Heart left ventricle (tissue), 16 donors: ENCODE measurements around the gene UBE2F. TPM values are rescaled to one million over a fixed set of nuclear protein-coding genes. Genes with fewer than 3 reads are reported as not detected.
"Not testable (repeated sequence)": the region's sequence is repeated elsewhere in the genome, so short reads cannot be mapped to it uniquely, and the experiment has no call there.

Experiments used
- ATAC-seq, 4 donors: fragments of 200-7000 bp; cut with Tn5 transposase; one replicate each; pipeline ENCODE4 v1.9.1; 2020 to 2022; ENCODE audit warnings: moderate library complexity in 4 of 4, mild to moderate bottlenecking in 3 of 4, moderate number of reproducible peaks in 1 of 4
- DNase-seq, 5 donors: peaks; one replicate each; pipeline ENCODE4 v3.0.0-alpha.2; 2020
- H3K27ac ChIP-seq, 12 donors: fragments of 200-600 bp; sonication (generic) in 4 of 12; one replicate each; pipeline versions ENCODE4 v1.5.0 to v1.8.0; 2016 to 2022; ENCODE audit warnings: mild to moderate bottlenecking in 2 of 12
- H3K27me3 ChIP-seq, 9 donors: fragments of 200-600 bp; sonication (generic) in 2 of 9; one replicate each; pipeline versions ENCODE4 v1.5.1 to v1.8.0; 2016 to 2022; ENCODE audit warnings: mild to moderate bottlenecking in 3 of 9
- H3K36me3 ChIP-seq, 9 donors: fragments of 200-600 bp; sonication (generic) in 2 of 9; one replicate each; pipeline versions ENCODE4 v1.5.0 to v1.8.0; 2018 to 2022; ENCODE audit warnings: mild to moderate bottlenecking in 2 of 9
- H3K4me1 ChIP-seq, 12 donors: fragments of 200-600 bp; sonication (generic) in 4 of 12; one replicate each; pipeline versions ENCODE4 v1.5.0 to v1.8.0; 2016 to 2022; ENCODE audit warnings: mild to moderate bottlenecking in 3 of 12
- H3K4me3 ChIP-seq, 12 donors: fragments of 200-600 bp; sonication (generic) in 4 of 12; one replicate each; pipeline versions ENCODE4 v1.5.0 to v1.8.0; 2017 to 2022; ENCODE audit warnings: mild to moderate bottlenecking in 9 of 12, moderate library complexity in 4 of 12
- H3K9me3 ChIP-seq, 12 donors: fragments of 200-600 bp; sonication (generic) in 4 of 12; one replicate each; pipeline versions ENCODE4 v1.5.0 to v1.8.0; 2016 to 2022; ENCODE audit warnings: mild to moderate bottlenecking in 1 of 12
- POLR2A ChIP-seq, 2 donors: fragments of 450-650 bp; IDR thresholded peaks; one replicate each; pipeline ENCODE4 v1.6.1; 2017; ENCODE audit warnings: antibody characterized with exemption in 2 of 2, mild to moderate bottlenecking in 2 of 2, moderate library complexity in 2 of 2
- WGBS, 4 donors: extraction: QIAGEN DNeasy Blood & Tissue Kit in 2 of 4; methylation state at CpG; one replicate each; pipeline versions ENCODE4 v1.1.5 to v1.1.7; 2013 to 2018; 5-methylcytosine and 5-hydroxymethylcytosine counted together
- intact Hi-C, 10 donors: fragments of 100-400 bp; cut with DNase I; formaldehyde crosslinking; loops; one replicate each; pipeline versions ENCODE4 v1.11.1 to v1.14.2; 2022
- polyA plus RNA-seq, 2 donors: library from polyadenylated mRNA; stranded (reverse); fragments of 200-250 nt; gene quantifications; one replicate each; pipeline ENCODE4 v1.2.3, GENCODE V29; 2013
- total RNA-seq, 9 donors: library from RNA; depleted of rRNA in 2 of 9; stranded (reverse); fragments of >200 nt in 2 of 9; fragmentation: NEBNext Ultra II Directional in 3 of 9; extraction: Animal tissue kit (Norgen Biotek cat#: 25700) in 3 of 9; gene quantifications; one replicate each; pipeline versions ENCODE4 v1.1.0 to v1.2.4, GENCODE V29; 2016 to 2023
- TF ChIP-seq, protein P1 (sequence below), 12 donors: fragments of 200-600 bp; sonication (generic) in 4 of 12; IDR thresholded peaks; one replicate each; pipeline versions ENCODE4 v1.5.0 to v1.8.0; 2018 to 2022; ENCODE audit warnings: antibody characterized with exemption in 12 of 12, mild to moderate bottlenecking in 5 of 12
- donor health status: ischemic (EF 13 %, LVEDD 7.1; RV severe dilation, severe dysfunction).
- donor health status: healthy with polysubstance abuse.
- donor health status: DM: no; HTN: yes; CAD: no.
- donor health status: DM: no; HTN: no; CAD: no.
- donor health status: ischemic (EF 25% LVEDD 6.9; RV normal size, moderate dysfunction).
- donor health status: ischemic (EF 25% LVEDD 5.7; RV mildly dilated, moderate dysfunction).
- donor health status: healthy.
- donor health status: DM: yes; HTN: yes; CAD: no.
- donor health status: ischemic (EF 35%, LVEDD 5.7; RV mildly dilated, moderate dysfunction).
- donor health status: nonischemic (EF 11% LVEDD 7.7; RV severe dilation, severe dysfunction).
- donor health status: DM: yes; HTN: yes; CAD: no.
- donor health status: PGD.
- donor health status: ischemic (EF 29% LVEDD 5.4; RV normal size, mild dysfunction).
- donor health status: nonischemic (EF 23%, LVEDD 6.1; RV moderate dilation, normal function).

UBE2F gene
- total and polyA plus RNA-seq, 11 donors: 54.2 to 83.4 (median 60.6) TPM

DNA sequence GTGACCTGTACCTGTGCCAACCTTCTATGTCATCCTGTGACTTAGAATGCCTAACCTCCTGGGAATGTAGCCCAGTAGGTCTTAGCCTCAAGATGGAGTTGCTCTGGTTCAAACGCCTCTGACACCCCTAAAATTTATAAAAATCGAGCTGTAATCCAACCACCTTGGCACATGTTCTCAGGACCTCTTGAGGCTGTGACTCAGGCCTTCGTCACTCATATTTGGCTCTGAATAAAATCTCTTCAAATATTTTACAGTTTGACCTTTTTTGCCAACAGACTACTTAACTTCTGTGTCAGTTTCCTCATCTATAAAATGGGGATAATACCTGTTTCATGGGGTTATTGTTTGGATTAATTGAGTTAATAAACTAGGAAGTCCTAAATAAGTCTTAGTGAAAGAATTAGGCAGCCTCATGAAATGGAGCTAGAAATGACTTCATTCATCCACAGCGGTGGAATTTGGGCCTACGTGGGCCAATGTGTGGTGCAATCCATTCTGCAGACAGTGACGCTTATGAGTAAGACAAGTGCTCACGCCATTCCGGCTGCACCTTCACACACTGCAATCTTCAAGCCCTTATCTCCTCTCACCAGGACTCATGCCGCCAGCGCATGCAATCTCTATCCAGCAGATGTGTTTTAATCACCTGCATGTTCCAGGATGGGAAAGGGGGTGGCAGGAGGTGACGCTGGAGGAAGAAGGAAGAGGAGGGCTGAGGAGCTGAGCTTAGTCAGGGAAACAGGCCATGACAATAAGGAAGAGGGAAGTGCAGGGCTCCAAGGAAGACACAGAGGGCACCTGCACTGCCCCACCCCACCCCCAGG lies 2.0 kb upstream of the UBE2F start:
- no peak for ATAC-seq
- 77 to 88% (median 83%) methylated on average over 11 of the region's 11 CpGs for WGBS, 4 donors

DNA sequence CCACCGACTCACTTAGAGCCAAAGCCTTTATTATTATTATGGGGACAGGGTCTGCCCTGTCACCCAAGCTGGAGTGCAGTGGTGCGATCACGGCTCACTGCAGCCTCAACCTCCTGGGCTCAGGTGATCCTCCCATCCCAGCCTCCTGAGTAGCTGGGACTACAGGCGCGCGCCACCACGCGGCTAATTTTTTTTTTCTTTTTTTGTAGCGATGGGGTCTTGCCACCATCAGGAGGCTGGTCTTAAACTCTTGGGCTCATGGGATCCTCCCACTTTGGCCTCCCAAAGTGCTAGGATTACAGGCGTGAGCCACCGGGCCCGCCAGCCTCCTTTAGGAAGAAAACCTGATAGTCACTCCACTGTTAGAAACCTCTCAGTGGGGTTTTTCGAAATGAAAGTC lies 970 bp upstream of the UBE2F start:
- peaks cover 4 to 41% (median 29%) of the 10 kb centered on the region in 12 donors for H3K4me1 ChIP-seq
- not testable (repeated sequence) for H3K36me3 ChIP-seq, DNase-seq, H3K27me3 ChIP-seq, ATAC-seq
- intact Hi-C loops: loop anchor here in 8 of 10 donors (2.0 to 10.0 kb wide), 7 partner anchors 39 to 109 kb away; partner anchors contain the start of genes SCLY (in 5 of the 8) and RAMP1 (in 1 of the 8)
- peak overlapping the region in 5 of 12 donors; percentile 51 to 83 (median 78) for H3K27ac ChIP-seq
- peaks cover 0 to 15% (median 7%) of the 10 kb centered on the region in 12 donors for H3K9me3 ChIP-seq
- WGBS, 4 donors: 86 to 88% (median 87%) methylated on average over 13 of the region's 13 CpGs
- peak overlapping the region; percentile 54 to 94 (median 72) for H3K4me3 ChIP-seq

More for the DNA sequence above, 2.0 kb upstream of the UBE2F start:
- no peak for TF ChIP-seq POLR2A (IDR thresholded peaks at IDR 0.05)
- TF ChIP-seq, protein P1, sequence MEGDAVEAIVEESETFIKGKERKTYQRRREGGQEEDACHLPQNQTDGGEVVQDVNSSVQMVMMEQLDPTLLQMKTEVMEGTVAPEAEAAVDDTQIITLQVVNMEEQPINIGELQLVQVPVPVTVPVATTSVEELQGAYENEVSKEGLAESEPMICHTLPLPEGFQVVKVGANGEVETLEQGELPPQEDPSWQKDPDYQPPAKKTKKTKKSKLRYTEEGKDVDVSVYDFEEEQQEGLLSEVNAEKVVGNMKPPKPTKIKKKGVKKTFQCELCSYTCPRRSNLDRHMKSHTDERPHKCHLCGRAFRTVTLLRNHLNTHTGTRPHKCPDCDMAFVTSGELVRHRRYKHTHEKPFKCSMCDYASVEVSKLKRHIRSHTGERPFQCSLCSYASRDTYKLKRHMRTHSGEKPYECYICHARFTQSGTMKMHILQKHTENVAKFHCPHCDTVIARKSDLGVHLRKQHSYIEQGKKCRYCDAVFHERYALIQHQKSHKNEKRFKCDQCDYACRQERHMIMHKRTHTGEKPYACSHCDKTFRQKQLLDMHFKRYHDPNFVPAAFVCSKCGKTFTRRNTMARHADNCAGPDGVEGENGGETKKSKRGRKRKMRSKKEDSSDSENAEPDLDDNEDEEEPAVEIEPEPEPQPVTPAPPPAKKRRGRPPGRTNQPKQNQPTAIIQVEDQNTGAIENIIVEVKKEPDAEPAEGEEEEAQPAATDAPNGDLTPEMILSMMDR (IDR thresholded peaks at IDR 0.05): no peak
- intact Hi-C loops: loop anchor here in 7 of 10 donors (5.0 to 10.0 kb wide), 4 partner anchors 98 to 107 kb away; partner anchors contain the start of genes SCLY (in 4 of the 7) and RAMP1 (in 1 of the 7)
- Histone ChIP-seq H3K27ac (no peak overlapping the region), H3K36me3 (no peaks in the 10 kb centered on the region), H3K9me3 (peaks cover 0 to 15% (median 7%) of the 10 kb centered on the region in 12 donors), H3K27me3 (no peaks in the 10 kb centered on the region), H3K4me1 (peaks cover 4 to 31% (median 24%) of the 10 kb centered on the region in 12 donors), H3K4me3 (no peak overlapping the region)
- DNase-seq: no peak

DNA sequence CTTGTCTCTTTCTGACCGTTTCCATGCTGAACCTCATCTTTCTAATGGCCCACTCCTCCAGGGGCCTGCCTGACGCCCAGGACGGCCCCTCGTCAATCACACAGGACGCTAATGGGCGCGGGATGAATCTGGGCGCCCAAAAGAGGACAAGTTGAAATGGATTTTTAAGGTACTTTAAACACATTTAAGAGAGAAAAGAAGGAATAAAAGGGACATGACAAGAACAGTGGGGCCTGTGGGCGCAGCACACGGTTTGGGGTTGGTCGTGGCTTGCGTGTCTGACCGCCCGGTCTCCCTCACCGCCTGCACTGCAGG lies 607 bp upstream of the UBE2F start:
- H3K4me1 ChIP-seq: peaks cover 4 to 41% (median 29%) of the 10 kb centered on the region in 12 donors
- ATAC-seq: no peak
- H3K27me3 ChIP-seq: no peaks in the 10 kb centered on the region
- H3K4me3 ChIP-seq: peak overlapping the region; percentile 54 to 94 (median 72)
- H3K27ac ChIP-seq: peak overlapping the region in 11 of 12 donors; percentile 11 to 83 (median 65)
- TF ChIP-seq, protein P1 (IDR thresholded peaks at IDR 0.05): no peak
- TF ChIP-seq POLR2A (IDR thresholded peaks at IDR 0.05): no peak
- 4 to 9% (median 6%) methylated on average over 15 of the region's 15 CpGs for WGBS, 4 donors
- no peaks in the 10 kb centered on the region for H3K36me3 ChIP-seq
- intact Hi-C loops: loop anchor here in 8 of 10 donors (2.0 to 10.0 kb wide), 7 partner anchors 39 to 109 kb away; partner anchors contain the start of genes SCLY (in 5 of the 8) and RAMP1 (in 1 of the 8)
- DNase-seq: no peak
- peaks cover 0 to 15% (median 7%) of the 10 kb centered on the region in 12 donors for H3K9me3 ChIP-seq

DNA sequence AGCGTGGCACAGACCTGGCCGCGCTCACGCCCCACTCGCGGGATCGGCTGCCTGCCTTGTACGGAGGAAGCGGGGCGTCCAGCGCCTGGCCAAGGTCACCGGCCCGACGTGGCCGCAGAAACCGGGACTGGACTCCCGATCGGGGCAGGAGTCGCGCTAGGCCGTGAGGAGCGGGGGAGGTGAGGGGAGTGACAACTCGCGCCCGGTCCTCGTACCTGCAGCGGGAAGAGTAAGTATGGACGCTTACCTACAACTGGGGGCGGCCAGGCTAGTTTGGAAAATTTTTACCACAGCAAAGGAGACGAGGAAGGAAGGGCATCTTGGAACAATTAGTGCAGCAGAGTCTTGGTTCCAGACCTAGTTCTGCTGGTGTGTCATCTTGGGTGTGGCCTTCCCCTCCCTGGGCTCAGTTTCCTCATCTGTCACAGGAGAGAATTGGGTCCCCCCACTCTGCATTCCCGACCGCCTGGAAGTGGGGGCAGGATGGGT lies 693 bp downstream of the UBE2F start:
- TF ChIP-seq POLR2A (IDR thresholded peaks at IDR 0.05): no peak
- TF ChIP-seq, protein P1 (IDR thresholded peaks at IDR 0.05): no peak
- Histone ChIP-seq H3K36me3 (no peaks in the 10 kb centered on the region), H3K27me3 (no peaks in the 10 kb centered on the region), H3K4me3 (peak overlapping the region; percentile 54 to 94 (median 70)), H3K27ac (peak overlapping the region in 11 of 12 donors; percentile 43 to 88 (median 75)), H3K9me3 (peaks cover 0 to 7% (median 2%) of the 10 kb centered on the region in 12 donors), H3K4me1 (peaks cover 4 to 44% (median 29%) of the 10 kb centered on the region in 12 donors)
- peak in 4 of 5 donors; percentile 30 to 72 (median 41) for DNase-seq
- WGBS, 4 donors: 1 to 4% (median 1%) methylated on average over 16 to 32 of the region's 32 CpGs
- intact Hi-C loops: loop anchor here in 8 of 10 donors (2.0 to 10.0 kb wide), 7 partner anchors 41 to 111 kb away; partner anchors contain the start of genes SCLY (in 5 of the 8) and RAMP1 (in 1 of the 8)
- peak in 1 of 4 donors; percentile 1 for ATAC-seq
